Panc1 (cell line): ENCODE measurements around the gene GPATCH3. TPM values are rescaled to one million over a fixed set of nuclear protein-coding genes. Genes with fewer than 3 reads are reported as not detected.
"Not testable (repeated sequence)": the region's sequence is repeated elsewhere in the genome, so short reads cannot be mapped to it uniquely, and the experiment has no call there.

Source experiments
- ATAC-seq: fragments of 200-7000 bp; cut with Tn5 transposase; 2 replicates; pipeline ENCODE4 v1.9.1; 2020; ENCODE audit warnings: mild to moderate bottlenecking, moderate library complexity
- BruUV-seq: library from RNA; stranded (reverse); fragments of 400-500 nt; replicated peaks from 2 replicates; lab custom pipeline; 2021; lab: Mats Ljungman, UMichigan
- CTCF ChIA-PET: fragments of 300-600 bp; sonication (Branson Sonifier 250); formaldehyde crosslinking; loops from one replicate; lab custom pipeline; 2022; ENCODE audit warnings: antibody characterized with exemption; lab: Charles Lee
- POLR2A ChIA-PET: fragments of 300-600 bp; sonication (Branson Sonifier 250); formaldehyde crosslinking; loops from one replicate; lab custom pipeline; 2022; ENCODE audit warnings: antibody characterized with exemption; lab: Charles Lee
- DNase-seq: peaks from one replicate; pipeline ENCODE4 v3.0.0-alpha.2; 2010; ENCODE audit warnings: low read depth, low spot score
- H3K27ac ChIP-seq: 2 replicates; pipeline ENCODE4 v1.5.1; 2011; ENCODE audit warnings: mild to moderate bottlenecking, low read length, inconsistent platforms
- H3K27me3 ChIP-seq: fragments of 200-500 bp; sonication (Bioruptor generic); 2 replicates; pipeline ENCODE4 v1.6.0; 2014; ENCODE audit warnings: low read length, inconsistent platforms; ENCODE audit not compliant: control insufficient read depth, insufficient read depth
- H3K36me3 ChIP-seq: fragments of 200-500 bp; sonication (Bioruptor generic); 2 replicates; pipeline ENCODE4 v1.5.1; 2014; ENCODE audit warnings: inconsistent platforms, mild to moderate bottlenecking, low read length, moderate library complexity; ENCODE audit not compliant: control insufficient read depth, insufficient read depth
- H3K4me1 ChIP-seq: 2 replicates; pipeline ENCODE4 v1.5.1; 2011; ENCODE audit warnings: inconsistent platforms, mild to moderate bottlenecking, low read length, moderate library complexity; ENCODE audit not compliant: control insufficient read depth, insufficient read depth
- H3K4me3 ChIP-seq, 2 experiments: 2 replicates each; pipeline ENCODE4 v1.5.1; 2011 to 2012; ENCODE audit warnings: low read depth in 2 of 2, low read length in 2 of 2, mild to moderate bottlenecking in 2 of 2, inconsistent platforms in 1 of 2, moderate library complexity in 1 of 2
- H3K9me3 ChIP-seq: fragments of 200-500 bp; sonication (Bioruptor generic); 2 replicates; pipeline ENCODE4 v1.5.1; 2014; ENCODE audit warnings: low read depth, mild to moderate bottlenecking, inconsistent platforms, low read length, moderate library complexity; ENCODE audit not compliant: control insufficient read depth, insufficient read depth
- CTCF ChIP-seq: fragments of 450-650 bp; IDR thresholded peaks from 2 replicates; pipeline ENCODE4 v1.5.1; 2017; ENCODE audit warnings: mild to moderate bottlenecking
- POLR2AphosphoS5 ChIP-seq: IDR thresholded peaks from 2 replicates; pipeline ENCODE4 v1.6.1; 2012; ENCODE audit warnings: mild to moderate bottlenecking, low read depth, low read length, moderate library complexity
- REST ChIP-seq, 2 experiments: IDR thresholded peaks; 2 replicates each; pipeline ENCODE4 v1.6.1; 2011 to 2012; ENCODE audit warnings: low read depth in 2 of 2, control low read depth in 1 of 2, low read length in 1 of 2, mild to moderate bottlenecking in 1 of 2, moderate library complexity in 1 of 2; ENCODE audit not compliant: insufficient read depth in 1 of 2
- SIN3A ChIP-seq: IDR thresholded peaks from 2 replicates; pipeline ENCODE4 v1.6.1; 2012; ENCODE audit warnings: low read depth, mild to moderate bottlenecking, low read length, moderate library complexity, borderline replicate concordance; ENCODE audit not compliant: insufficient read depth
- TCF7L2 ChIP-seq: IDR thresholded peaks from 2 replicates; pipeline ENCODE4 v1.6.1; 2011; ENCODE audit warnings: mild to moderate bottlenecking, low read depth, low read length, inconsistent platforms
- in situ Hi-C: cut with HindIII; loops from 2 replicates; pipeline ENCODE4 v1.10.0; 2016; ENCODE audit warnings: low sequenced_read_pairs, low pct_unique_long_range_greater_than_20kb
- intact Hi-C: fragments of 100-400 bp; cut with micrococcal nuclease; formaldehyde crosslinking; loops from one replicate; pipeline ENCODE4 v1.10.0; 2022; ENCODE audit not compliant: unreplicated experiment
- total RNA-seq: library from RNA; stranded (reverse); gene quantifications from one replicate; pipeline ENCODE4 v1.2.1, GENCODE V29; 2021; ENCODE audit not compliant: unreplicated experiment

The GPATCH3 gene
- total RNA-seq, 1 experiment from 2014 or later, result 29.7 TPM

GRCh38 chr1:26874896-26875295, 25.4 kb downstream of the GPATCH3 start:
- in situ Hi-C loops, result no loop called here
- no peak overlapping the region for H3K27ac ChIP-seq

GRCh38 chr1:26873097-26873496, 27.2 kb downstream of the GPATCH3 start:
- in situ Hi-C loops, BruUV-seq, H3K36me3 ChIP-seq, DNase-seq, ATAC-seq, H3K4me1 ChIP-seq, H3K9me3 ChIP-seq, H3K27me3 ChIP-seq, intact Hi-C loops, H3K27ac ChIP-seq, H3K4me3 ChIP-seq: not testable (repeated sequence)
- ChIA-PET POLR2A (interaction anchor here (0.9 kb wide), 1 partner anchor 8 kb away, joined by 3 read pairs; no protein-coding TSS in a partner anchor), CTCF (interaction anchor here (0.7 kb wide), 1 partner anchor 18 kb away, joined by 6 read pairs; no protein-coding TSS in a partner anchor)

More at GRCh38 chr1:26874896-26875295, 25.4 kb downstream of the GPATCH3 start:
- ChIA-PET CTCF (interaction anchor here (0.9 kb wide), 1 partner anchor 17 kb away, joined by 3 read pairs; no protein-coding TSS in a partner anchor), POLR2A (no interaction called here)
- H3K36me3 ChIP-seq, result 0 out of 2 replicates have a peak, but pooled peaks cover 7% of the 10 kb centered on the region
- no peaks in the 10 kb centered on the region for H3K27me3 ChIP-seq
- no peak for ATAC-seq
- no peak overlapping the region for H3K4me3 ChIP-seq
- intact Hi-C loops, result loop anchor here (5.0 kb wide), 1 partner anchor 273 kb away; no protein-coding TSS in a partner anchor
- TF ChIP-seq SIN3A, result no peak
- no peak for TF ChIP-seq CTCF
- no peak for TF ChIP-seq POLR2AphosphoS5
- TF ChIP-seq TCF7L2, result no peak
- no peak for TF ChIP-seq REST (IDR thresholded peaks at IDR 0.05; ENCODE audit: insufficient read depth in 1 of 2, low read depth in 2 of 2, low read length in 1 of 2)
- H3K9me3 ChIP-seq, result no peaks in the 10 kb centered on the region
- H3K4me1 ChIP-seq, result no peaks in the 10 kb centered on the region
- no peak for DNase-seq
- no TSS peak for BruUV-seq
